HepG2 (cell line): ENCODE measurements around the gene ST6GALNAC6. TPM values are rescaled to one million over a fixed set of nuclear protein-coding genes. Genes with fewer than 3 reads are reported as not detected.
A peak's percentile ranks its signal among the peaks of the same experiment; 100 is the strongest.

Experiments used
- AHR ChIP-seq: IDR thresholded peaks from 2 replicates; pipeline ENCODE4 v1.6.1; 2018; ENCODE audit warnings: missing genetic modification reagents, missing compliant biosample characterization
- CC2D1A ChIP-seq: sonication (generic); formaldehyde crosslinking; IDR thresholded peaks from 2 replicates; pipeline ENCODE4 v1.8.1; 2023; ENCODE audit warnings: mild to moderate bottlenecking, missing genetic modification reagents
- RELA ChIP-seq: sonication (generic); formaldehyde crosslinking; IDR thresholded peaks from 2 replicates; pipeline ENCODE4 v1.4.0; 2020; ENCODE audit warnings: missing genetic modification reagents
- SETDB1 ChIP-seq: sonication (generic); formaldehyde crosslinking; IDR thresholded peaks from 2 replicates; pipeline ENCODE4 v1.5.1; 2020; ENCODE audit warnings: missing genetic modification reagents, mild to moderate bottlenecking, borderline replicate concordance
- ZFP1 ChIP-seq: IDR thresholded peaks from 2 replicates; pipeline ENCODE4 v1.6.1; 2016
- ZNF17 ChIP-seq: sonication (generic); formaldehyde crosslinking; IDR thresholded peaks from 2 replicates; pipeline ENCODE4 v1.5.0; 2020; ENCODE audit warnings: mild to moderate bottlenecking, missing genetic modification reagents
- ZNF251 ChIP-seq: sonication (generic); formaldehyde crosslinking; IDR thresholded peaks from 2 replicates; pipeline ENCODE4 v1.9.0; 2021; ENCODE audit warnings: mild to moderate bottlenecking, missing genetic modification reagents
- ZNF501 ChIP-seq: sonication (generic); formaldehyde crosslinking; IDR thresholded peaks from 2 replicates; pipeline ENCODE4 v1.5.1; 2020; ENCODE audit warnings: mild to moderate bottlenecking, moderate library complexity, missing genetic modification reagents
- ZNF605 ChIP-seq: sonication (generic); formaldehyde crosslinking; IDR thresholded peaks from 2 replicates; pipeline ENCODE4 v1.8.0; 2022; ENCODE audit warnings: mild to moderate bottlenecking, missing genetic modification reagents
- polyA plus RNA-seq, 8 experiments: library from polyadenylated mRNA; depleted of rRNA in 3 of 8; stranded (reverse) in 7 of 8; unstranded in 1 of 8; fragments of >200 nt; fragmentation: Illumina TruSeq in 4 of 8; extraction: Trizol in 4 of 8; gene quantifications; 2 replicates each; pipeline versions ENCODE4 v1.2.1 to v1.2.3, GENCODE V29; 2011 to 2016; ENCODE audit warnings: low read depth in 4 of 8, missing spikeins in 1 of 8, mixed read lengths in 1 of 8; ENCODE audit not compliant: insufficient read depth in 1 of 8
- total RNA-seq, 5 experiments: library from RNA; depleted of rRNA; stranded (reverse); fragments of >200 nt; fragmentation: Illumina TruSeq; extraction: Trizol; gene quantifications; 2 replicates each; pipeline ENCODE4 v1.2.3, GENCODE V29; 2016; ENCODE audit warnings: low read depth in 1 of 5
- TF ChIP-seq, protein P1 (sequence below): sonication (generic); formaldehyde crosslinking; conservative IDR thresholded peaks from 2 replicates; pipeline ENCODE4 v1.8.0; 2022; ENCODE audit warnings: mild to moderate bottlenecking, moderate library complexity, missing genetic modification reagents
- TF ChIP-seq, protein P2 (sequence below): IDR thresholded peaks from 2 replicates; pipeline ENCODE4 v1.6.1; 2016
- TF ChIP-seq, protein P3 (sequence below): IDR thresholded peaks from 2 replicates; pipeline ENCODE4 v1.6.1; 2012; ENCODE audit warnings: low read depth, low read length, improper control_type of control experiment
- TF ChIP-seq, protein P4 (sequence below): sonication (generic); formaldehyde crosslinking; IDR thresholded peaks from 2 replicates; pipeline ENCODE4 v1.5.0; 2020; ENCODE audit warnings: mild to moderate bottlenecking, low read depth, missing genetic modification reagents, borderline replicate concordance
- TF ChIP-seq, protein P5 (sequence below): sonication (generic); formaldehyde crosslinking; IDR thresholded peaks from 2 replicates; pipeline ENCODE4 v1.4.0; 2020; ENCODE audit warnings: missing genetic modification reagents, borderline replicate concordance
- TF ChIP-seq, protein P6 (sequence below), 2 experiments: sonication (generic) in 1 of 2; formaldehyde crosslinking in 1 of 2; IDR thresholded peaks; 2 replicates each; pipeline versions ENCODE4 v1.4.0 to v1.6.1; 2018 to 2020; ENCODE audit warnings: missing genetic modification reagents in 2 of 2, borderline replicate concordance in 1 of 2, low read depth in 1 of 2, mild to moderate bottlenecking in 1 of 2, missing biosample characterization in 1 of 2
- TF ChIP-seq, protein P7 (sequence below): sonication (generic); formaldehyde crosslinking; IDR thresholded peaks from 2 replicates; pipeline ENCODE4 v1.4.0; 2020; ENCODE audit warnings: missing genetic modification reagents, borderline replicate concordance

Gene ST6GALNAC6
- total and polyA plus RNA-seq, 2 of the 13 experiments (the other 11 are each of a cell fraction or from before 2014, with no cell fraction given) = 18.5 to 65.4 TPM

DNA sequence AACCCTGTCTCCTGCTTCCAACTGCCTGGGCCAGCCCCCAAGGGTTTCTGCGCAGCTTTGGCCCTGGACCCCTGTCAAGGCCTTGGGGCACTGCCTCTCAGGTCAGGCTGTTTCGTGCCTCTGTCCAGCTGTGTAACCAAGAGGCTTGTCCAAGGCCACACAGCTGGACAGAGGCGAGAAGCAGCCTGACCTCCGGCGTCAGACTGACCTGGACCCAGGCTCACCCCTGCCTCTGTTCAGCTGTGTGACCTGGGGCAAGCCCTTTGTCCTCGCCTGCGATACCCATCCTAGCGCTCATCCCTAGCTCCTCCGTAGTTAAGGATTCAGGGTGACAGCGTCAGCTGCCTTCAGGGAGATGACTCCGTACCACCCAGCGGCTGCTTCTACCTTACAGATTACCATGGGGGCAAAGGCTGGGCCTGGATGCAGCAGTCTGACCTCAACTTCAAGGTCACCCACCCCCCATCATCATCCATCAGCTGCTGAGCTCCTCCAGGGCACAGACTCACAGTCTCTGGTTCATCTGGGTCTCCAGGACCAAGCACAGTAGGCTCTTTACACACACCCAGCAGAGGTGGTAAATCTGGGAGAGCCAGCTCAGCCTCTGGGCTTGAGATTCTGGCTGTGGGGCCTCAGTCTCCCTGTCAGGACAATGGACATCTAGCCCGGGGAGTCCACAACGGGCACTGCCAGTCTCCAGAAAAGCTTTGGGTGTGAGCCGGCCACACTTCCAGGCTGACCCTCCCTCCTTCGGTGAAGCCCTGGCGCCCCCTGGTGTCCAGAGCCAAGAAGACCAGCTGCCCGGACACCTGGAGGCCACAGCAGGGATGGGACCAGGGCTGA, 29.9 kb downstream of the ST6GALNAC6 start (continued):
- TF ChIP-seq, protein P1, sequence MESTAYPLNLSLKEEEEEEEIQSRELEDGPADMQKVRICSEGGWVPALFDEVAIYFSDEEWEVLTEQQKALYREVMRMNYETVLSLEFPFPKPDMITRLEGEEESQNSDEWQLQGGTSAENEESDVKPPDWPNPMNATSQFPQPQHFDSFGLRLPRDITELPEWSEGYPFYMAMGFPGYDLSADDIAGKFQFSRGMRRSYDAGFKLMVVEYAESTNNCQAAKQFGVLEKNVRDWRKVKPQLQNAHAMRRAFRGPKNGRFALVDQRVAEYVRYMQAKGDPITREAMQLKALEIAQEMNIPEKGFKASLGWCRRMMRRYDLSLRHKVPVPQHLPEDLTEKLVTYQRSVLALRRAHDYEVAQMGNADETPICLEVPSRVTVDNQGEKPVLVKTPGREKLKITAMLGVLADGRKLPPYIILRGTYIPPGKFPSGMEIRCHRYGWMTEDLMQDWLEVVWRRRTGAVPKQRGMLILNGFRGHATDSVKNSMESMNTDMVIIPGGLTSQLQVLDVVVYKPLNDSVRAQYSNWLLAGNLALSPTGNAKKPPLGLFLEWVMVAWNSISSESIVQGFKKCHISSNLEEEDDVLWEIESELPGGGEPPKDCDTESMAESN = 0 out of 2 replicates have a peak, but pooled peaks have one; percentile 27
- TF ChIP-seq, protein P2, sequence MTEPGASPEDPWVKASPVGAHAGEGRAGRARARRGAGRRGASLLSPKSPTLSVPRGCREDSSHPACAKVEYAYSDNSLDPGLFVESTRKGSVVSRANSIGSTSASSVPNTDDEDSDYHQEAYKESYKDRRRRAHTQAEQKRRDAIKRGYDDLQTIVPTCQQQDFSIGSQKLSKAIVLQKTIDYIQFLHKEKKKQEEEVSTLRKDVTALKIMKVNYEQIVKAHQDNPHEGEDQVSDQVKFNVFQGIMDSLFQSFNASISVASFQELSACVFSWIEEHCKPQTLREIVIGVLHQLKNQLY (CRISPR knock-in tag) = no peak
- TF ChIP-seq RELA (CRISPR knock-in tag) (no peak), ZFP1 (CRISPR knock-in tag) (no peak), ZNF251 (CRISPR knock-in tag) (no peak), ZNF501 (CRISPR knock-in tag) (peak; percentile 54), ZNF17 (CRISPR knock-in tag) (no peak), ZNF605 (CRISPR knock-in tag) (no peak), SETDB1 (CRISPR knock-in tag) (no peak), AHR (CRISPR knock-in tag) (0 out of 2 replicates have a peak, but pooled peaks have one; percentile 52), CC2D1A (CRISPR knock-in tag) (no peak)
- TF ChIP-seq, protein P3, sequence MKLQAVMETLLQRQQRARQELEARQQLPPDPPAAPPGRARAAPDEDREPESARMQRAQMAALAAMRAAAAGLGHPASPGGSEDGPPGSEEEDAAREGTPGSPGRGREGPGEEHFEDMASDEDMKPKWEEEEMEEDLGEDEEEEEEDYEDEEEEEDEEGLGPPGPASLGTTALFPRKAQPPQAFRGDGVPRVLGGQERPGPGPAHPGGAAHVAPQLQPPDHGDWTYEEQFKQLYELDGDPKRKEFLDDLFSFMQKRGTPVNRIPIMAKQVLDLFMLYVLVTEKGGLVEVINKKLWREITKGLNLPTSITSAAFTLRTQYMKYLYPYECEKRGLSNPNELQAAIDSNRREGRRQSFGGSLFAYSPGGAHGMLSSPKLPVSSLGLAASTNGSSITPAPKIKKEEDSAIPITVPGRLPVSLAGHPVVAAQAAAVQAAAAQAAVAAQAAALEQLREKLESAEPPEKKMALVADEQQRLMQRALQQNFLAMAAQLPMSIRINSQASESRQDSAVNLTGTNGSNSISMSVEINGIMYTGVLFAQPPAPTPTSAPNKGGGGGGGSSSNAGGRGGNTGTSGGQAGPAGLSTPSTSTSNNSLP = no peak
- TF ChIP-seq, protein P4, sequence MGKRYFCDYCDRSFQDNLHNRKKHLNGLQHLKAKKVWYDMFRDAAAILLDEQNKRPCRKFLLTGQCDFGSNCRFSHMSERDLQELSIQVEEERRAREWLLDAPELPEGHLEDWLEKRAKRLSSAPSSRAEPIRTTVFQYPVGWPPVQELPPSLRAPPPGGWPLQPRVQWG (CRISPR knock-in tag) = no peak
- TF ChIP-seq, protein P5, sequence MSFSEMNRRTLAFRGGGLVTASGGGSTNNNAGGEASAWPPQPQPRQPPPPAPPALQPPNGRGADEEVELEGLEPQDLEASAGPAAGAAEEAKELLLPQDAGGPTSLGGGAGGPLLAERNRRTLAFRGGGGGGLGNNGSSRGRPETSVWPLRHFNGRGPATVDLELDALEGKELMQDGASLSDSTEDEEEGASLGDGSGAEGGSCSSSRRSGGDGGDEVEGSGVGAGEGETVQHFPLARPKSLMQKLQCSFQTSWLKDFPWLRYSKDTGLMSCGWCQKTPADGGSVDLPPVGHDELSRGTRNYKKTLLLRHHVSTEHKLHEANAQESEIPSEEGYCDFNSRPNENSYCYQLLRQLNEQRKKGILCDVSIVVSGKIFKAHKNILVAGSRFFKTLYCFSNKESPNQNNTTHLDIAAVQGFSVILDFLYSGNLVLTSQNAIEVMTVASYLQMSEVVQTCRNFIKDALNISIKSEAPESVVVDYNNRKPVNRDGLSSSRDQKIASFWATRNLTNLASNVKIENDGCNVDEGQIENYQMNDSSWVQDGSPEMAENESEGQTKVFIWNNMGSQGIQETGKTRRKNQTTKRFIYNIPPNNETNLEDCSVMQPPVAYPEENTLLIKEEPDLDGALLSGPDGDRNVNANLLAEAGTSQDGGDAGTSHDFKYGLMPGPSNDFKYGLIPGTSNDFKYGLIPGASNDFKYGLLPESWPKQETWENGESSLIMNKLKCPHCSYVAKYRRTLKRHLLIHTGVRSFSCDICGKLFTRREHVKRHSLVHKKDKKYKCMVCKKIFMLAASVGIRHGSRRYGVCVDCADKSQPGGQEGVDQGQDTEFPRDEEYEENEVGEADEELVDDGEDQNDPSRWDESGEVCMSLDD (CRISPR knock-in tag) = no peak
- TF ChIP-seq, protein P6, sequence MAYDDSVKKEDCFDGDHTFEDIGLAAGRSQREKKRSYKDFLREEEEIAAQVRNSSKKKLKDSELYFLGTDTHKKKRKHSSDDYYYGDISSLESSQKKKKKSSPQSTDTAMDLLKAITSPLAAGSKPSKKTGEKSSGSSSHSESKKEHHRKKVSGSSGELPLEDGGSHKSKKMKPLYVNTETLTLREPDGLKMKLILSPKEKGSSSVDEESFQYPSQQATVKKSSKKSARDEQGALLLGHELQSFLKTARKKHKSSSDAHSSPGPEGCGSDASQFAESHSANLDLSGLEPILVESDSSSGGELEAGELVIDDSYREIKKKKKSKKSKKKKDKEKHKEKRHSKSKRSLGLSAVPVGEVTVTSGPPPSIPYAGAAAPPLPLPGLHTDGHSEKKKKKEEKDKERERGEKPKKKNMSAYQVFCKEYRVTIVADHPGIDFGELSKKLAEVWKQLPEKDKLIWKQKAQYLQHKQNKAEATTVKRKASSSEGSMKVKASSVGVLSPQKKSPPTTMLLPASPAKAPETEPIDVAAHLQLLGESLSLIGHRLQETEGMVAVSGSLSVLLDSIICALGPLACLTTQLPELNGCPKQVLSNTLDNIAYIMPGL (CRISPR knock-in tag; IDR thresholded peaks at IDR 0.05; ENCODE audit: borderline replicate concordance in 1 of 2, low read depth in 1 of 2) = 0 out of 4 replicates have a peak, but pooled peaks of 1 of the 2 experiments have one; percentile 40
- TF ChIP-seq, protein P7, sequence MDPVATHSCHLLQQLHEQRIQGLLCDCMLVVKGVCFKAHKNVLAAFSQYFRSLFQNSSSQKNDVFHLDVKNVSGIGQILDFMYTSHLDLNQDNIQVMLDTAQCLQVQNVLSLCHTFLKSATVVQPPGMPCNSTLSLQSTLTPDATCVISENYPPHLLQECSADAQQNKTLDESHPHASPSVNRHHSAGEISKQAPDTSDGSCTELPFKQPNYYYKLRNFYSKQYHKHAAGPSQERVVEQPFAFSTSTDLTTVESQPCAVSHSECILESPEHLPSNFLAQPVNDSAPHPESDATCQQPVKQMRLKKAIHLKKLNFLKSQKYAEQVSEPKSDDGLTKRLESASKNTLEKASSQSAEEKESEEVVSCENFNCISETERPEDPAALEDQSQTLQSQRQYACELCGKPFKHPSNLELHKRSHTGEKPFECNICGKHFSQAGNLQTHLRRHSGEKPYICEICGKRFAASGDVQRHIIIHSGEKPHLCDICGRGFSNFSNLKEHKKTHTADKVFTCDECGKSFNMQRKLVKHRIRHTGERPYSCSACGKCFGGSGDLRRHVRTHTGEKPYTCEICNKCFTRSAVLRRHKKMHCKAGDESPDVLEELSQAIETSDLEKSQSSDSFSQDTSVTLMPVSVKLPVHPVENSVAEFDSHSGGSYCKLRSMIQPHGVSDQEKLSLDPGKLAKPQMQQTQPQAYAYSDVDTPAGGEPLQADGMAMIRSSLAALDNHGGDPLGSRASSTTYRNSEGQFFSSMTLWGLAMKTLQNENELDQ = 0 out of 2 replicates have a peak, but pooled peaks have one; percentile 31
